Panc1 (cell line): ENCODE data around the gene NR1I3.
"Not testable (repeated sequence)": the region's sequence is repeated elsewhere in the genome, so short reads cannot be mapped to it uniquely, and the experiment has no call there.

Experiments used
- CTCF ChIP-seq: fragments of 450-650 bp; IDR thresholded peaks from 2 replicates; pipeline ENCODE4 v1.5.1; 2017; ENCODE audit warnings: mild to moderate bottlenecking
- POLR2AphosphoS5 ChIP-seq: IDR thresholded peaks from 2 replicates; pipeline ENCODE4 v1.6.1; 2012; ENCODE audit warnings: mild to moderate bottlenecking, low read depth, low read length, moderate library complexity
- REST ChIP-seq, 2 experiments: IDR thresholded peaks; 2 replicates each; pipeline ENCODE4 v1.6.1; 2011 to 2012; ENCODE audit warnings: low read depth in 2 of 2, control low read depth in 1 of 2, low read length in 1 of 2, mild to moderate bottlenecking in 1 of 2, moderate library complexity in 1 of 2; ENCODE audit not compliant: insufficient read depth in 1 of 2
- SIN3A ChIP-seq: IDR thresholded peaks from 2 replicates; pipeline ENCODE4 v1.6.1; 2012; ENCODE audit warnings: low read depth, mild to moderate bottlenecking, low read length, moderate library complexity, borderline replicate concordance; ENCODE audit not compliant: insufficient read depth

- TF ChIP-seq CTCF; POLR2AphosphoS5; REST (IDR thresholded peaks at IDR 0.05; ENCODE audit: insufficient read depth in 1 of 2, low read depth in 2 of 2, low read length in 1 of 2); SIN3A: not testable (repeated sequence)
Measured at GRCh38 chr1:161255955-161256520, 18.0 kb upstream of the NR1I3 start.
